Measurements from ENCODE around the gene MC5R. TPM values are rescaled to one million over a fixed set of nuclear protein-coding genes. Genes with fewer than 3 reads are reported as not detected.

MC5R gene
- 0.69 TPM for total RNA-seq

DNA sequence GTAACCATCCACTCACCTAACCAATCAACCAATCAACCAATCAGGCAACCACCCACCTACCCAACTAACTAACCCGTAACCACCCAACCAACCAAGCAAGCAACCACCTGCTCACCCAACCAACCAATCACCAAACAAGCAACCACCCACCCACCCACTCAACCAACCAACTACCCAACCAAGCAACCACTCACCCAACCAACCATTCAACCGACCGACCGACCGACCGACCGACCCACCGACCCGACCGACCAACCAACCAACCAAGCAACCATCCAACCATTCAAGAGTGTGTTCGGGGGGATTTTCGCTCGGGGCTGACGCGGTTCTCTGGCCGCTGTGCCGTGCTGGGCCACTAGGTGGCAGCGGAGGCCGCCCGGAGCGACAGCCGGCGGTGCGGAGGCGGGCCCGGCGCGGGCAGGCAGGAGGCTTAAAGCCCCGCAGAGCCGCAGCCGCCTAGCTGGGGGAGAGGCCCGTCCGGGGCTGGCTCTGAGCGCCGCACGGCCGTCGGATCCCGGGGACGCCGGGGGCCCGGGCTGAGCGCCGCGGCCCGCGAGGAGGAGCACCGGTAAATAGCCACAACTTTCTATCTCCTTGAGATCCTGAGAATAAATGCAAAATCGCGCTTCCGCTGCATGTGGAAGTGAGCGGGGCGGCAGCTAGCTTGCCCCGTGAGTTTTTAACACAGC lies at the start of gene MC5R:
Gene MC5R, plus strand, starts transcription at position 443 of the 689 bp plus-strand sequence. CDS start 1,617 bp downstream, outside the sequence.

Other genes with a start within 250 kb of the MC5R start
- 36.4 TPM for gene FAM210A, start 97.6 kb upstream of the MC5R start, total RNA-seq
- gene RNMT, start 97.5 kb upstream of the MC5R start, total RNA-seq: 47.7 TPM
- gene MC2R, start 91.4 kb downstream of the MC5R start, total RNA-seq: not detected